Activated CD8-positive, alpha-beta memory T cell treated with anti-CD3 and anti-CD28 coated beads for 36 hours (primary cell): ENCODE measurements around the gene AGBL1. TPM values are rescaled to one million over a fixed set of nuclear protein-coding genes. Genes with fewer than 3 reads are reported as not detected.

Experiments used
- CTCF ChIA-PET: fragments of 350-600 bp; sonication (Branson Sonifier 250); formaldehyde crosslinking; loops from one replicate; lab custom pipeline; 2021; ENCODE audit warnings: antibody characterized with exemption; lab: Charles Lee
- POLR2A ChIA-PET: fragments of 350-600 bp; sonication (Branson Sonifier 250); formaldehyde crosslinking; loops from one replicate; lab custom pipeline; 2021; ENCODE audit warnings: antibody characterized with exemption; lab: Charles Lee
- total RNA-seq, 2 experiments: library from RNA; stranded (reverse); gene quantifications; one replicate each; pipeline ENCODE4 v1.2.3, GENCODE V29; 2021

The AGBL1 gene
- total RNA-seq, 2 experiments from 2014 or later = not detected

- ChIA-PET CTCF (no interaction called here), POLR2A (no interaction called here)
These were observed 276.1 kb downstream of the AGBL1 start for GRCh38 chr15:86355801-86356200.

DNA sequence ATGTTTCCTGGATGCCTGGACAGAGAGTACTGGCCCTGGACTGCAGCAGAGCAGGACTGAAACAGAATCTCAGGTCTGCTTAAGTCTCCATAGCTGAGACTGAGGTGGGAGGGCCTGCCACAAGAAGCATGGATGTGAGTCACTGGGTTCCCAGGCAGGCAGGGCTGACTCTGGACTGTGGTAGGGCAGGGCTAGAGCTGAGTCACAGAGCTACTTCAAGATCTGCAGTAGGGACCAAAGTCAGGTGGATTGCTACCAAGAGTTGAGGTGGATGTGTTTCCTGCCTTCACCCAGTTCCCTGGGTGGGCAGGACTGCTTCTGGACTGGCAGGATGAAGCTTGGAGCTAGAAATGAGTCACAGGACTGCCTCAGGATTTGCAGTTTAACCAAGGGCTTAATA lies 282.9 kb downstream of the AGBL1 start:
- CTCF ChIA-PET = no interaction called here
- POLR2A ChIA-PET = no interaction called here

GRCh38 chr15:86373147-86373546 lies 293.5 kb downstream of the AGBL1 start:
- ChIA-PET POLR2A (no interaction called here), CTCF (no interaction called here)

GRCh38 chr15:86375733-86376280 lies 296.1 kb downstream of the AGBL1 start:
- POLR2A ChIA-PET = no interaction called here
- CTCF ChIA-PET = no interaction called here

GRCh38 chr15:86377914-86378313 lies 298.2 kb downstream of the AGBL1 start:
- POLR2A ChIA-PET = interaction anchor here (0.7 kb wide), 1 partner anchor 1522 kb away, joined by 4 read pairs; no protein-coding TSS in a partner anchor
- CTCF ChIA-PET = interaction anchor here (0.6 kb wide), 1 partner anchor 88 kb away, joined by 5 read pairs; no protein-coding TSS in a partner anchor

GRCh38 chr15:86382341-86382740 lies 302.7 kb downstream of the AGBL1 start:
- POLR2A ChIA-PET = no interaction called here
- CTCF ChIA-PET = no interaction called here

- ChIA-PET POLR2A (no interaction called here), CTCF (no interaction called here)
These were observed 303.9 kb downstream of the AGBL1 start for GRCh38 chr15:86383611-86384010.

- CTCF ChIA-PET = no interaction called here
- POLR2A ChIA-PET = no interaction called here
These were observed 304.5 kb downstream of the AGBL1 start for GRCh38 chr15:86384186-86384585.

GRCh38 chr15:86392296-86392695 lies 312.6 kb downstream of the AGBL1 start:
- CTCF ChIA-PET = no interaction called here
- POLR2A ChIA-PET = no interaction called here

- POLR2A ChIA-PET = no interaction called here
- CTCF ChIA-PET = no interaction called here
These were observed 313.2 kb downstream of the AGBL1 start for GRCh38 chr15:86392874-86393273.

- CTCF ChIA-PET = no interaction called here
- POLR2A ChIA-PET = no interaction called here
These were observed 315.2 kb downstream of the AGBL1 start for GRCh38 chr15:86394866-86395265.

- ChIA-PET CTCF (no interaction called here), POLR2A (no interaction called here)
These were observed 319.6 kb downstream of the AGBL1 start for GRCh38 chr15:86399041-86399954.

- ChIA-PET POLR2A (interaction anchor here (0.6 kb wide), 1 partner anchor 105 kb away, joined by 6 read pairs; no protein-coding TSS in a partner anchor), CTCF (no interaction called here)
These were observed 323.6 kb downstream of the AGBL1 start for GRCh38 chr15:86403221-86403620.

DNA sequence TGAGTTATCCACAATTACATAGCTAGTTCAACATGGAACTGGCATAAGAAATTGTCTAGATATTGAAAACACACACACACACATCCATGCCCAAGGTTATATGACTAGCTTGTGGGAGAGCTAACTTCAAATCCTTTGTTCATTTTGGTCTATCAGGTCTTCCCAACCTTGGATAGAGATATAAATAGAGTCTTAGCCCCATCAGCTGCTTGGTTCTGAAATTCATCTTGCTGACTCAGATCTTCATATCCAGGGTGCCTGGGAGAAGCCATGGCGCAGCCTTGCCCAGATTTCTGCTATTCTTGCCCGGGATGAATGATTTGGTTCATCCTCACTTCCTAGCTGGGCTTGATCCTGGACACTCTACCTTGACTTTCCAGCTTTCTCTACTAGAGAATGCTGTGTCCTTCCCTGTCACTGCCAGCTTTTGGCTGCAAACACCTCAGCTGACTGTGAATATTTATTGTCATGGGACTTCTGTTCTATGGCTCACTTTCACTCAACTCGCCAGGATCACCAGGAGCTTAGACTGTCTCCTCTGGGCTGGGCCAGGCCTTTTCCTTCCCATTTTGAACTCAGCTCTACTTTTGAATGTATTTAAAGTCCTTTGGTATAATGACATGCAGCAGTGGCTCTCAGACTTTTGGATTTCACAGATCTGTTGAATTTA lies 324.4 kb downstream of the AGBL1 start:
- ChIA-PET POLR2A (interaction anchor here (0.6 kb wide), 1 partner anchor 104 kb away, joined by 6 read pairs; no protein-coding TSS in a partner anchor), CTCF (no interaction called here)

GRCh38 chr15:86408261-86408660 lies 328.6 kb downstream of the AGBL1 start:
- ChIA-PET POLR2A (no interaction called here), CTCF (no interaction called here)

DNA sequence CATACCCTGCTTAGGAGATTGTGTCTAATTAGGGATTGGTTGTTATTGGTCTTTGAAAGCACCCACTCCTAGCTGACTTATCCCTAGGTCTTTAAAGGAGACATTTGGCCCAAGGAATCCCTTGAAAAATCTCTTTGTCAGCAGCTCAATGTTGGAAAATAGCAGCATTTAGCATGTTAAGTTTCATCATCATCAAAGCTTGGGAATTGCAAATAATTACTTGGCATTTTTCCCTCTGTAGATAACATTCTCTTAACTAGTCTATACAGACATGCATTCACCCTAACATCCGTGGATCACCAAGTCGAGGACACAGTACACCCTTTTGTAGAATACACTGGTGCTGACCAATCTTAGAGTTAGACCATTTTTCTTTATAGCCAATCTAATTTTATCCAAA lies 332.2 kb downstream of the AGBL1 start:
- POLR2A ChIA-PET = no interaction called here
- CTCF ChIA-PET = no interaction called here

- ChIA-PET CTCF (no interaction called here), POLR2A (no interaction called here)
These were observed 333.5 kb downstream of the AGBL1 start for GRCh38 chr15:86413191-86413590.

DNA sequence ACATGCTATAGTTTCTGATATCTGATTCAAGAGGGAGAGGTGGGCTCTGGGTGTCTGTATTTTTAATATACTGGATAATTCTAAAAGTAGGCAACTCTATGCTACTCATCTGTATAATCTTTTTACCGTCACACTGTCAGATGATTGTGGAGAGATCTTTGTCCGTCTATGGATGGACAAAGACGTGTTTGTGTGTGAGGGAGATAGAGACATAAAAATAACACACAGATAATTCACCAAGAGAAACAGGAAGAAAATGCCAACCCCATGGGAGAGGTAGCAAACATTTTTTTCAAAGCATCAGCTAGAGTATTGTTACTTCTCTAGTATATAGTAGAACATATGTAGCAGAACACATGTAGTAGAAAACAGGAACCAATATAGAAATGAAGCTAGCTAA lies 346.1 kb downstream of the AGBL1 start:
- POLR2A ChIA-PET = no interaction called here
- CTCF ChIA-PET = no interaction called here

GRCh38 chr15:86432861-86433260 lies 353.2 kb downstream of the AGBL1 start:
- POLR2A ChIA-PET = no interaction called here
- CTCF ChIA-PET = no interaction called here

DNA sequence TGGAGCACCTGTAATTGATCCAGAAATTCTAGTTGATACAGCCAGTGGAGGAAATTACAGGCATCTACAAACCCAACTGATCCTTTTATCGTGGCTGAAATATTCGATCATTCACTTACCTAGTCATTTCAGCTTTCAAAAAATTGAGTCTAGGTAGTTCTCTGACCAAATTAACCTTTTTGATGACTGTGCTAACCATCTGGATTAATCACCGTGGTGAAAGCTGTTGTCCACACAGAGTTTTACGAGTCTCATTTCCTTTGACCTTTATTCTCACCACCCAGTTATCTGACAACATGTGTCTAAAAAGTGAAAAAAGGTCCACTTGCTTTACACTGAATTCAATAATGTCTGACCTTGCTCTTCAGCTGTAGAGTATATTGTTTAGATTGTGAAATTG lies 354.3 kb downstream of the AGBL1 start:
- CTCF ChIA-PET = no interaction called here

More for the DNA sequence above, 354.3 kb downstream of the AGBL1 start:
- POLR2A ChIA-PET = no interaction called here
